Mesenchymal stem cell (in vitro differentiated cells and primary cell): ENCODE measurements around the gene FGGY.
A peak's percentile ranks its signal among the peaks of the same experiment; 100 is the strongest.

Source experiments
- DNase-seq: peaks from one replicate; pipeline ENCODE4 v3.0.0-alpha.2; 2013
- H2AFZ ChIP-seq: one replicate; pipeline ENCODE4 v1.6.1; 2013; ENCODE audit warnings: low read depth, mild to moderate bottlenecking, control low read depth, inconsistent platforms, low read length, moderate library complexity
- H2AK5ac ChIP-seq: 2 replicates; pipeline ENCODE4 v1.6.1; 2013; ENCODE audit warnings: low read length, moderate library complexity, mild to moderate bottlenecking, inconsistent platforms; ENCODE audit not compliant: severe bottlenecking
- H2BK120ac ChIP-seq: one replicate; pipeline ENCODE4 v1.6.1; 2013; ENCODE audit warnings: low read depth, mild to moderate bottlenecking, inconsistent platforms, low read length, moderate library complexity
- H2BK12ac ChIP-seq, 2 experiments: one replicate each; pipeline ENCODE4 v1.6.1; 2013; ENCODE audit warnings: inconsistent platforms in 2 of 2, low read length in 2 of 2, mild to moderate bottlenecking in 2 of 2, moderate library complexity in 2 of 2, control low read depth in 1 of 2
- H2BK15ac ChIP-seq: one replicate; pipeline ENCODE4 v1.6.1; 2013; ENCODE audit warnings: mild to moderate bottlenecking, low read depth, inconsistent platforms; ENCODE audit not compliant: poor library complexity, severe bottlenecking
- H2BK5ac ChIP-seq: 2 replicates; pipeline ENCODE4 v1.6.1; 2013; ENCODE audit warnings: low read depth, mild to moderate bottlenecking, low read length, control low read depth, inconsistent platforms; ENCODE audit not compliant: poor library complexity, severe bottlenecking
- H3K14ac ChIP-seq, 2 experiments: one replicate each; pipeline ENCODE4 v1.6.1; 2013; ENCODE audit warnings: inconsistent platforms in 2 of 2, low read length in 2 of 2, control low read depth in 1 of 2, mild to moderate bottlenecking in 1 of 2, moderate library complexity in 1 of 2
- H3K18ac ChIP-seq, 2 experiments: one replicate each; pipeline ENCODE4 v1.6.1; 2013; ENCODE audit warnings: inconsistent platforms in 2 of 2, low read length in 2 of 2, control low read depth in 1 of 2, low read depth in 1 of 2, mild to moderate bottlenecking in 1 of 2
- H3K23ac ChIP-seq, 2 experiments: one replicate each; pipeline ENCODE4 v1.6.1; 2013; ENCODE audit warnings: inconsistent platforms in 2 of 2, low read length in 2 of 2, mild to moderate bottlenecking in 2 of 2, moderate library complexity in 2 of 2, control low read depth in 1 of 2
- H3K27ac ChIP-seq: 2 replicates; pipeline ENCODE4 v1.5.1; 2013; ENCODE audit warnings: mild to moderate bottlenecking, moderate library complexity, low read length, control low read depth, inconsistent platforms; ENCODE audit not compliant: poor library complexity, severe bottlenecking
- H3K27me3 ChIP-seq, 2 experiments: 2 replicates each; pipeline versions ENCODE4 v1.6.1 to v1.7.0; 2013; ENCODE audit warnings: low read length in 2 of 2, mild to moderate bottlenecking in 2 of 2, moderate library complexity in 2 of 2, control low read depth in 1 of 2, inconsistent platforms in 1 of 2; ENCODE audit not compliant: control insufficient read depth in 1 of 2, insufficient read depth in 1 of 2
- H3K36me3 ChIP-seq, 2 experiments: 2 replicates each; pipeline versions ENCODE4 v1.6.1 to v1.7.0; 2013; ENCODE audit warnings: low read length in 2 of 2, control low read depth in 1 of 2, inconsistent platforms in 1 of 2, low read depth in 1 of 2, mild to moderate bottlenecking in 1 of 2; ENCODE audit not compliant: insufficient read depth in 2 of 2, control insufficient read depth in 1 of 2
- H3K4ac ChIP-seq, 2 experiments: one replicate each; pipeline ENCODE4 v1.6.1; 2013; ENCODE audit warnings: inconsistent platforms in 2 of 2, low read length in 2 of 2, mild to moderate bottlenecking in 2 of 2, moderate library complexity in 2 of 2, control low read depth in 1 of 2, low read depth in 1 of 2
- H3K4me1 ChIP-seq: 2 replicates; pipeline ENCODE4 v1.6.1; 2013; ENCODE audit warnings: low read depth, low read length, control low read depth; ENCODE audit not compliant: control insufficient read depth, insufficient read depth
- H3K4me2 ChIP-seq: 2 replicates; pipeline ENCODE4 v1.6.1; 2013; ENCODE audit warnings: low read length, mild to moderate bottlenecking, inconsistent platforms; ENCODE audit not compliant: poor library complexity, severe bottlenecking
- H3K4me3 ChIP-seq, 2 experiments: 2 replicates each; pipeline versions ENCODE4 v1.5.1 to v1.7.0; 2013; ENCODE audit warnings: low read length in 2 of 2, mild to moderate bottlenecking in 2 of 2, control low read depth in 1 of 2, low read depth in 1 of 2; ENCODE audit not compliant: insufficient read depth in 1 of 2
- H3K79me1 ChIP-seq: replicated peaks from 2 replicates; pipeline ENCODE4 v1.6.1; 2013; ENCODE audit warnings: mild to moderate bottlenecking, control low read depth, low read length, inconsistent platforms; ENCODE audit not compliant: poor library complexity, severe bottlenecking
- H3K9ac ChIP-seq: 2 replicates; pipeline ENCODE4 v1.7.0; 2013; ENCODE audit warnings: mild to moderate bottlenecking, low read length, moderate library complexity
- H3K9me3 ChIP-seq: 2 replicates; pipeline ENCODE4 v1.7.0; 2013; ENCODE audit warnings: mild to moderate bottlenecking, low read length; ENCODE audit not compliant: control insufficient read depth
- H4K8ac ChIP-seq: one replicate; pipeline ENCODE4 v1.6.1; 2013; ENCODE audit warnings: inconsistent platforms, mild to moderate bottlenecking, low read length, moderate library complexity
- H4K91ac ChIP-seq: one replicate; pipeline ENCODE4 v1.6.1; 2013; ENCODE audit warnings: mild to moderate bottlenecking, low read length, inconsistent platforms
- WGBS: methylation state at CpG from one replicate; pipeline ENCODE4 v1.1.7; 2013; ENCODE audit warnings: mixed read lengths; 5-methylcytosine and 5-hydroxymethylcytosine counted together

The FGGY gene

GRCh38 chr1:59434336-59434735 is 137.4 kb downstream of the FGGY start:
- Histone ChIP-seq H3K14ac (no peak overlapping the region), H3K23ac (no peak overlapping the region), H2BK5ac (no peak overlapping the region), H2BK120ac (no peak overlapping the region), H3K27ac (no peak overlapping the region), H3K4ac (no peak overlapping the region), H3K4me1 (peaks cover 7% of the 10 kb centered on the region), H2BK15ac (no peak overlapping the region), H2AK5ac (peak overlapping the region; percentile 68), H2BK12ac (no peak overlapping the region), H2AFZ (peak overlapping the region; percentile 44), H4K8ac (no peak overlapping the region), H3K27me3 (no peaks in the 10 kb centered on the region), H3K9ac (peak overlapping the region; percentile 39), H3K9me3 (no peaks in the 10 kb centered on the region), H3K36me3 (no peaks in the 10 kb centered on the region), H3K4me2 (no peak overlapping the region), H4K91ac (no peak overlapping the region), H3K4me3 (no peak overlapping the region), H3K79me1 (no peaks in the 10 kb centered on the region), H3K18ac (peak overlapping the region in 1 of 2 experiments; percentile 47)
- peak; percentile 62 for DNase-seq
- WGBS: 28% methylated on average over 2 of the region's 3 CpGs

GRCh38 chr1:59436637-59437036 is 139.7 kb downstream of the FGGY start:
- WGBS: 23% methylated on average over 2 of the region's 2 CpGs
- H3K36me3 ChIP-seq: no peaks in the 10 kb centered on the region
- H2BK15ac ChIP-seq: no peak overlapping the region
- H3K4ac ChIP-seq: peak overlapping the region in 1 of 2 experiments; percentile 49
- no peak overlapping the region for H4K91ac ChIP-seq
- no peak overlapping the region for H3K27ac ChIP-seq
- H3K9ac ChIP-seq: no peak overlapping the region
- no peak overlapping the region for H3K18ac ChIP-seq
- no peak for DNase-seq
- H3K9me3 ChIP-seq: no peaks in the 10 kb centered on the region
- no peak overlapping the region for H2BK5ac ChIP-seq
- no peak overlapping the region for H2AFZ ChIP-seq
- no peak overlapping the region for H2AK5ac ChIP-seq
- no peak overlapping the region for H3K23ac ChIP-seq
- no peak overlapping the region for H4K8ac ChIP-seq
- no peaks in the 10 kb centered on the region for H3K79me1 ChIP-seq
- H2BK120ac ChIP-seq: no peak overlapping the region
- no peak overlapping the region for H2BK12ac ChIP-seq
- no peaks in the 10 kb centered on the region for H3K27me3 ChIP-seq
- no peak overlapping the region for H3K14ac ChIP-seq
- H3K4me1 ChIP-seq: peaks cover 7% of the 10 kb centered on the region
- H3K4me3 ChIP-seq: no peak overlapping the region
- H3K4me2 ChIP-seq: no peak overlapping the region

- H2AFZ ChIP-seq: no peak overlapping the region
- H2BK12ac ChIP-seq: no peak overlapping the region
- no peak overlapping the region for H3K27ac ChIP-seq
- no peak overlapping the region for H3K9ac ChIP-seq
- no peak overlapping the region for H2AK5ac ChIP-seq
- no peaks in the 10 kb centered on the region for H3K79me1 ChIP-seq
- no peak overlapping the region for H3K14ac ChIP-seq
- H2BK5ac ChIP-seq: no peak overlapping the region
- no peak overlapping the region for H4K8ac ChIP-seq
- no peaks in the 10 kb centered on the region for H3K9me3 ChIP-seq
- no peak overlapping the region for H2BK120ac ChIP-seq
- no peak overlapping the region for H4K91ac ChIP-seq
- no peaks in the 10 kb centered on the region for H3K36me3 ChIP-seq
- no peak overlapping the region for H3K4ac ChIP-seq
- H3K27me3 ChIP-seq: no peaks in the 10 kb centered on the region
- WGBS: 100% methylated on average over 1 of the region's 1 CpG
- DNase-seq: no peak
- no peak overlapping the region for H3K4me2 ChIP-seq
- no peak overlapping the region for H2BK15ac ChIP-seq
- H3K18ac ChIP-seq: no peak overlapping the region
- H3K23ac ChIP-seq: no peak overlapping the region
- peaks cover 4% of the 10 kb centered on the region for H3K4me1 ChIP-seq
- no peak overlapping the region for H3K4me3 ChIP-seq
These were observed 141.2 kb downstream of the FGGY start for GRCh38 chr1:59438058-59438560.

GRCh38 chr1:59442492-59442891 is 145.6 kb downstream of the FGGY start:
- WGBS: 90% methylated on average over 4 of the region's 4 CpGs
- no peak overlapping the region for H3K23ac ChIP-seq
- H3K27ac ChIP-seq: no peak overlapping the region
- H2BK12ac ChIP-seq: no peak overlapping the region
- H3K4me2 ChIP-seq: no peak overlapping the region
- H3K27me3 ChIP-seq: no peaks in the 10 kb centered on the region
- no peak overlapping the region for H3K4me3 ChIP-seq
- H3K4me1 ChIP-seq: peaks cover 4% of the 10 kb centered on the region
- no peak overlapping the region for H3K14ac ChIP-seq
- H2BK120ac ChIP-seq: no peak overlapping the region
- H3K18ac ChIP-seq: no peak overlapping the region
- no peak overlapping the region for H2BK15ac ChIP-seq
- no peak for DNase-seq
- no peaks in the 10 kb centered on the region for H3K9me3 ChIP-seq
- no peak overlapping the region for H2AK5ac ChIP-seq
- no peak overlapping the region for H2BK5ac ChIP-seq
- no peak overlapping the region for H4K8ac ChIP-seq
- no peak overlapping the region for H2AFZ ChIP-seq
- H3K36me3 ChIP-seq: no peaks in the 10 kb centered on the region
- H4K91ac ChIP-seq: no peak overlapping the region
- H3K9ac ChIP-seq: no peak overlapping the region
- H3K4ac ChIP-seq: no peak overlapping the region
- H3K79me1 ChIP-seq: no peaks in the 10 kb centered on the region
